A673 (cell line): Measurements from ENCODE around the gene GCN1.

ENCODE experiments used
- EZH2 ChIP-seq: fragments of 200-600 bp; sonication (generic); IDR thresholded peaks from 2 replicates; pipeline ENCODE4 v1.6.1; 2017; ENCODE audit warnings: borderline replicate concordance, low read depth, mild to moderate bottlenecking, mixed read lengths, antibody characterized with exemption, low read length; ENCODE audit not compliant: poor library complexity, severe bottlenecking
- TF ChIP-seq, protein P1 (sequence below): fragments of 300-800, 200-600 bp; sonication (generic); conservative IDR thresholded peaks from 2 replicates; pipeline ENCODE4 v1.5.1; 2017; ENCODE audit warnings: low read depth, mild to moderate bottlenecking, antibody characterized with exemption, low read length, moderate library complexity, mixed read lengths

DNA sequence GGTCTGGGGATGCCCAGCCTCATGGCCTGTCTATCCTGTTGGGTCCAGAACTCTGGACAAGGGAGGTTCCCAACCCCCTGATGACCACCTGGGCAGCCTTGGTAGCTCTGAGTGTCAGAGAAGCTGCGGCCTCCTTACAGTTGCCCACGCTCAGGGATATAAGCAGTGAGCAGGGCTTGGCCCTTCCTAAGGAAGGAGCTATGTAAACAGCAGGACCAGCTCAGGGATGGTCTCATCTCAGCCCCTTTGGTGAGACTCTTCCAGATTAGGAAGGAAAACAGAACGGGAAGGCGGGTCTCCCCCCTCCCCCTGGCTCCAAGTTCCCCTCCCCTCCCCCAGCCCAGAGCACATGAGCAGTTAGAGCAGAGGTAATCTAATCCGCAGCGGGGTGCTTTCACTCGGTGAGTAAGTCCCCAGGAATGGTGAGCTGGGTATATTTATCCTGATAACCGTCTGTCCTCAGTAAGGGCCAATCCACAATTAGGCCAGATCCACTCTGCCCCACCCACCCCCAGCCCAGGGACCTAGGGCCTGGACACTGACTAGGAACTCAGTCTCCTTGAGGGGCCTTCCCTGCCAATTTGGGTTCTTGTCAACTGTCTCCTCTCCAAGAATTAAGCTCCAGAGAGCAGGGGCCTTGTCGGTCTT is 35.9 kb upstream of the GCN1 start:
- TF ChIP-seq, protein P1, sequence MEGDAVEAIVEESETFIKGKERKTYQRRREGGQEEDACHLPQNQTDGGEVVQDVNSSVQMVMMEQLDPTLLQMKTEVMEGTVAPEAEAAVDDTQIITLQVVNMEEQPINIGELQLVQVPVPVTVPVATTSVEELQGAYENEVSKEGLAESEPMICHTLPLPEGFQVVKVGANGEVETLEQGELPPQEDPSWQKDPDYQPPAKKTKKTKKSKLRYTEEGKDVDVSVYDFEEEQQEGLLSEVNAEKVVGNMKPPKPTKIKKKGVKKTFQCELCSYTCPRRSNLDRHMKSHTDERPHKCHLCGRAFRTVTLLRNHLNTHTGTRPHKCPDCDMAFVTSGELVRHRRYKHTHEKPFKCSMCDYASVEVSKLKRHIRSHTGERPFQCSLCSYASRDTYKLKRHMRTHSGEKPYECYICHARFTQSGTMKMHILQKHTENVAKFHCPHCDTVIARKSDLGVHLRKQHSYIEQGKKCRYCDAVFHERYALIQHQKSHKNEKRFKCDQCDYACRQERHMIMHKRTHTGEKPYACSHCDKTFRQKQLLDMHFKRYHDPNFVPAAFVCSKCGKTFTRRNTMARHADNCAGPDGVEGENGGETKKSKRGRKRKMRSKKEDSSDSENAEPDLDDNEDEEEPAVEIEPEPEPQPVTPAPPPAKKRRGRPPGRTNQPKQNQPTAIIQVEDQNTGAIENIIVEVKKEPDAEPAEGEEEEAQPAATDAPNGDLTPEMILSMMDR: no peak
- TF ChIP-seq EZH2: no peak
